HS-5 (cell line): ENCODE measurements around the gene MAP3K1.
"Not testable (repeated sequence)": the region's sequence is repeated elsewhere in the genome, so short reads cannot be mapped to it uniquely, and the experiment has no call there.

Experiments
- DNase-seq: peaks from one replicate; pipeline ENCODE4 v3.0.0-alpha.2; 2012; ENCODE audit warnings: low read depth

The MAP3K1 gene

DNA sequence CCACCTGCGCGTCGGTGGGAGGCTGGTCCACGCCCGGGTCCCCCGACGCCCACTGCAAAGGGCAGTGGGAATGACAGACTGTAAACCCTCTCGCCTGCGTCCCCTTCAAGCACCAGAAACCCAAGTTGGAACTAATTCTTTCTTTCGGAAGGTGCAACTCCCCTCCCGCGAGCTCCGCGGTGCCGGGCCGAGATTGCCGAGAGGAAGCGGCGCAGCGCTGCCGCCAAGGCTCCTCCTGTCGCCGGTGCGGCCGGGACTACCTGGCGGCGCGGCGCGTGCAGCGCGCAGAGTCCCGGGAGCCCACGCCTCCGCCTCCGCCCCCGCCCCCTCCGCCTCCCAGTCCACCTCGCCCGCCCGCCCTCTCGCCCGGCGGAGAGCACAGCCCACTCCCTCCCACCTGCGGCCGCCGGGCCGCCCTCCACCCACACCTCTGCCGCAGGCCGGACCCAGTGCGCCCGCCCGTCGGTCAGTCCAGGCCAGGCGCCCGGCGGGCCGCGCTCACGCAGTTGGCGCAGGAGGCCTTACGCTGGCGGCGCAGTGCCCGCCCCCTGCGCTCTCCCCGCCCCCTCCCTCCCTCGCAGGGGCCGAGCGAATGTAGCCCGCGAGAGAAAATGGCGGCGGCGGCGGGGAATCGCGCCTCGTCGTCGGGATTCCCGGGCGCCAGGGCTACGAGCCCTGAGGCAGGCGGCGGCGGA is at the start of gene MAP3K1:
MAP3K1 (plus strand) TSS at position 587 of the 695 bp plus-strand sequence; CDS start at position 612, 25 bp downstream.
- DNase-seq, result no peak

GRCh38 chr5:56766926-56767325 is 48.4 kb upstream of the MAP3K1 start:
- DNase-seq, result no peak

- DNase-seq, result no peak
These were observed 45.3 kb upstream of the MAP3K1 start for GRCh38 chr5:56769875-56770604.

GRCh38 chr5:56772767-56773166 is 42.6 kb upstream of the MAP3K1 start:
- DNase-seq, result no peak

DNA sequence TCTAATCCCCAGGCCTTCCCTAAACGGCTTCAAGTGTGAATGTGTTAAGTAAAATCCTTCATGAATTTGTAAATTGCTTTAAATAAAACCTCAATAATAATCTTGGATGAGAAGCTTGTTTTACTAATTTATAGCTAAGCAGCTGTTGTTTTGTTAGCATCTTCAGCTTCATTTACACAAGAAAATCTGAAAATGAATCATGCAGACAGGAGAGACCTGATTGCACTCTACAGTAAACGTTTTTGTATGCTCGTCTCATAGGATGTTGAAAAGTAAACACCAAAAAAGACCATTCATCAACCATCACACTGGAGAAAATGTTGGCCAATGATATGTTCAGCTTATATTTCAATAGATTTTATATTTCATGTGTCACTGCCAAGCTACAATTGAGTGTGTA is 40.4 kb upstream of the MAP3K1 start:
- DNase-seq, result no peak

- not testable (repeated sequence) for DNase-seq
These were observed 39.0 kb upstream of the MAP3K1 start for GRCh38 chr5:56776212-56776846.

- DNase-seq, result no peak
These were observed 32.1 kb upstream of the MAP3K1 start for GRCh38 chr5:56783261-56783660.

GRCh38 chr5:56786346-56786745 is 29.0 kb upstream of the MAP3K1 start:
- no peak for DNase-seq

DNA sequence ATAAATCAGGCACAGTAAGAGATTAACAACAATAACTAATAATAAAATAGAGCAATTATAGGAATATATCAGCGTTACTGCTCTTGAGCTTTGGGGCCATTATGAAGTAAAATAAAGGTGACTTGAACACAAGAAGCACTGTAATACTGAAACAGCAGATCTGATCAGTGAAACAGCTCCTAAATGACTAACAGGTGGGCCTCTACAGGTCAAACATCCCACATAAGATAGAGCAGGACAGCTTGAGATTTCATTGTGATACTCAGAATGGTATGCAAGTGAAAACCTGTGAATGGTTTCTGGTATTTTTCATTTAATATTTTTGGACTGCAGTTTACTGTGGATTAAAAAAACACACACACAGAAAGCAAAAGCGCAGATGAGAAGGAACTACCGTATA is 24.0 kb upstream of the MAP3K1 start:
- no peak for DNase-seq

DNA sequence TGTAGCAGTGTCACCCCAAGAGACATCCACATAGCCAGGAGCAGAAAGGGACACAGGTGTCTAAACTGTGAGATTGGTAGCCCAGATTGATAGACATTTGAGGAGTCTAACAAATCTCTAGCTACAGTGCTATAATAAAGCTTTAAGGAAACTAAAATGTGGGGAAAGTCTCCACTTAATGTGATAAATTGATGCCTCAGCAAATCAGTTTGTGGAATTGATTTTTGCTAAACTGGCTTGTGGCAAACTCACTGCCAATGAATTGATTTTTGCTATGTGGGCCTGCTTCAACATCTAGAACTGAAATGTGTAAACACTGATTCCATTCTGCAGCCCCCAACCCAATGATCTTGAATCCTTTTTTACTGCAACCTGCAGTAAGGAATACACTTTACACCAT is 16.8 kb upstream of the MAP3K1 start:
- no peak for DNase-seq

DNA sequence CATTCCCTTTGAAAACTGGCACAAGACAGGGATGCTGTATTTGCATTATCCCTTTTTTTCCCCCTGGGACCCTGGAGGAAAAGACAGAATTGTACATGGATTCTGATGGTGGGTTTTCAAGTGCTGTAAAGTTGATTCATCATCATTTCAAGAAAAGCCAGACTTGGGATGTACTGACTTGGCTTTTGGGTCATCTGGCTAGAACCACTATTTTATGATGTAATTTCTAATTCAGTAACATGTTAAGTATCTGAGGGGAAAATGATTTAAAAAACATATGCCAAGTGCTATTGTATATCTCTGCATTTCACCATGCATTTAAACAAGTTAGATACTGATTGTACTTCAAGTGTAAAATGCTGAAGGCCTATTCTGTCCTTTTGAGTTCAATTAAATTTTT is 15.2 kb upstream of the MAP3K1 start:
- DNase-seq, result no peak

DNA sequence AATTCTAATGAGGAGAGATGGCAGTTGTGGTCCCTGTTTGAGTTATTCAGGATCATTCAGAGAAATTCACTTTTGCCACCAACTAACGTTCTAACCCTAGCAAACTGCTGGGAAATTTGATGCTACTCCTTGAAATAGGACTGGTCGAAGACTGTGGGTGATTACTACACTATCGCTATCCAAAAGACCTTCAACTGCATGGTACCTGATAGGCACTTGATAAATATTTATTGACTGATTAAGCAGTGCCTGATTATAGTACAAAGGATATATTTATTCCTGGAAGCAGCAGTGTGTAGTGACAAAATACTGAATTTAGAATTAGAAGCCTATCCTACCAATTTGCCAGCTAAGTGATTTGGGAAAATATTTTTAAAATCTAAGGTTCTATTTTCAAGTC is 14.1 kb upstream of the MAP3K1 start:
- DNase-seq, result no peak

DNA sequence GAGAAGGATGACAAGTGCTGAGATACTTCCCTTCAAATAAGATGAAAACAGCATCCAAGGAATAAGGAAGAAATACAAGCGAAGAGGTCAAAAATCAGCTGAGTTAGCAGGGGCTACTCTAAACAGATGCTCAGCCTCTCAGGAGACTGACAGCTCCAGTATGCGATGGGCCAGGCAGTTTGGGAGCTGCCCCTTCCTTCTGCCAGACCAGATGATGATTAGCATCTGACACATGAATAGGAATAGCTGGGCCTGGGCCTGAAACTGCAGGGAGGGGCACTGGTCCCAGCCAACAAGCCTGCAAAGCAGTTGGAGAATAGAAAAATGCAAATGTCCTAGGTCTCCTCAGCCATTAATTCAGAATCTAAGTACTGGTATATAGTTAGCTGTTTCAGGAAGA is 13.1 kb upstream of the MAP3K1 start:
- DNase-seq, result no peak

- no peak for DNase-seq
These were observed 12.3 kb upstream of the MAP3K1 start for GRCh38 chr5:56803025-56803424.

- no peak for DNase-seq
These were observed 11.5 kb upstream of the MAP3K1 start for GRCh38 chr5:56803894-56804293.

DNA sequence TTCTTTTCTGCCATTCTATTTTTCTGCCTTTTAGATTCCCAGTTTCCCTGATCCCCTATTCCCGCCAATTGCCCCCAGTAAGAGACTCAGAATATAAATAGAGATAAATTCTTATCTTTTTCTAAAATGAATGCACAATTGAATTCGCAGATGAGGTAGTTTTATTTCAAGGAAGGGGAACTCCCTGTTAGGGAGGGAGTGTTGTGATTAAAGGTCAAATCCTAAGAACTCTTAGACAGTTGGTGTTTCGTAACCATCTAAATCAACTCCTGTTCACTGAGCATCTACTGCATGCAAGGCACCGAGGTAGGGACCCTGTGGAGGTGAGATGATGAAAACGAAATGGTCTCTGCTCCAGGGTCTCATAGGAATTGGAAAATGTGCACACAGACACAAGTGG is 7.7 kb upstream of the MAP3K1 start:
- no peak for DNase-seq

DNA sequence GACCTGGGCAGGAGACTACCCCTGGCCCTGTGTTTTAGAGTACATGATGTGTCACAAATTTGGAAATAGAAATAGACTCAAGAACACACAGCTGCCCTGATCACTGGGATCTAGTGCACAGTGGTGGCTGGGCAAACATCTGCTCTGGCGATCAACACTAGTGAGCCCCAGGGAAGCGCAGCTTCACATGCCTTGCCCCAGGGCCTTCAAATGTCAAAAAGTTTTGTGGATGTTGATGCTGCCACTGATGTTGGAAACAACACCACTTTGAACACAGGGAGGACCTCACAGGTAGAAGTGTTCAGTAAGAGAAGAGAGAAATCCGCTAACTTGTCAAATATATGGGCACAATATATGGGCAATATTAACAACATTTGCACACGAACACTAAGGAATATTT is 7.1 kb upstream of the MAP3K1 start:
- no peak for DNase-seq

GRCh38 chr5:56810826-56811225 is 4.5 kb upstream of the MAP3K1 start:
- DNase-seq, result no peak

- no peak for DNase-seq
These were observed 3.2 kb upstream of the MAP3K1 start for GRCh38 chr5:56812110-56812509.

DNA sequence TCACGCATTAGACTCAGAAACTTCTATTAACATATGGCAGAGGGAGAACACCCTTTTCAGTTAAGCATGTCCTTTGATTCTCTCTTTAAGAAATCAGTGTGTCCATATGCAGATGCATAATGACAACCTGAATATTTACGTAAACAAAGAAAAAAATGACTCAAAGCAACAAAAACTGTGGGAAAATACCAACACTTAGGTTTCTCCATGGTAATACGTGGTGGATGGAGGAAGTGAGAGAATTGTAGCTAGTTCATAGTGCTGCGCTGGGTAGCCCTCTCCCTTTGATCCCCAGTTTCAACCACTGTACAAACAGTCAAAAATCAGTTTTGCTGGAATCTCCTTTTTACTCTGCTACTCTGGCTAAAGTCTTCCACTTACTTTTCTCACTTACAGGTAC is 2.0 kb upstream of the MAP3K1 start:
- no peak for DNase-seq

DNA sequence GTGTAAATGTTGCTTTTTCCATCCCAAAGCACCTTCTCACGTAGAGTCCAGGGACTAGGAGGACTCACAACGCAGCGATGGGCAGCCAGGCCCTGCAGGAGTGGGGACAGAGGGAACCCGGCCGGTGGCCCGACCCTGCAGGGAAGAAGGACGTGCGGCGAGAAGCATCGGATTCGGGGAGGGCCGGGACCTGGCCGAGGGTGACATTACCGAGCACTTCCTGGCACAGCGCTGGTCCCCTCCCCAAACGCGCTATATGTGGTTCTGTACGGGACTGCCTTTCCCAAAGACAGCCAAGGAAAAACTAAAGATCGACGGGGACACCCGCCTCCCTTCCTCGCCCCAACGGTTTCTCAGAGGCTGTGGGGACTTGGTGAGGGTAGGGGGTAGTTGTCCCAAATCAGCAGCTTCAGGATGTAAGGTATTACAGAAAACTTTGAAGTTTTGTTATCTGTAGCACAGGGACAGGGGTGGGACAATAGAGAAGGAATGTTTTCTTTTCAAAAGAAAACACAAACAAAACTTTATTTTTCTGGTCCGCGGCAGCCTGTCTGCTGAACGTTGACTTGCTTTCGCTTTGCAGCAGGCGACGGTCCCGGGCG is 887 bp upstream of the MAP3K1 start:
- no peak for DNase-seq

DNA sequence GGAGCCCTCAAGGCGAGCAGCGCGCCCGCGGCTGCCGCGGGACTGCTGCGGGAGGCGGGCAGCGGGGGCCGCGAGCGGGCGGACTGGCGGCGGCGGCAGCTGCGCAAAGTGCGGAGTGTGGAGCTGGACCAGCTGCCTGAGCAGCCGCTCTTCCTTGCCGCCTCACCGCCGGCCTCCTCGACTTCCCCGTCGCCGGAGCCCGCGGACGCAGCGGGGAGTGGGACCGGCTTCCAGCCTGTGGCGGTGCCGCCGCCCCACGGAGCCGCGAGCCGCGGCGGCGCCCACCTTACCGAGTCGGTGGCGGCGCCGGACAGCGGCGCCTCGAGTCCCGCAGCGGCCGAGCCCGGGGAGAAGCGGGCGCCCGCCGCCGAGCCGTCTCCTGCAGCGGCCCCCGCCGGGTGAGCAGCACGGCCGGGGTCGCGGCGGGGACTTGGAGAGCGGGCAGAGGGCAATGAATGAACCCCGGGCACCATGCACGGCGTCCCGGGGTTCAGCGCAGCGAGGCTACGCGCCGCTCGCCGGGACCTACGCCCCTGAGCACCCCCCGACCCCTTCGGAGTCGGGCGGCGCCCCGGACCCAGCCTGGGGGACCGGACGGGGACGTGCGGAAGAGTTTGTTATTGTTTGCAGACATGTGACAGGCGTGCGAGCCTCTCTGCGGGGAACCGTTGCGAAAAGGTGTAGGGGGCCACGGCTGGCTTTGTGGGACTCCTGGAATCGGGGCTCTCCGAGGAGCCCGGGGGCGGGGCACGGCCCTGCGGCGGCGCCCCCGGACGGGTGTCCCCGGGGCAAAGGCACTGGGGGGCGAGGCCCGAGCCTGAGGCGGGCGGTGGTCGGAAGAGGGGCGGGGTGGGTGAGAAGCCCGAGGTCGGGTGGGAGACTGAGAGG is 553 bp downstream of the MAP3K1 start:
- no peak for DNase-seq
